GM19455 (cell line): ENCODE results near the gene RNF141.

Source experiments
- ATAC-seq: cut with Tn5 transposase; IDR thresholded peaks from one replicate; pipeline ENCODE4 v1.9.1; 2021; ENCODE audit not compliant: unreplicated experiment

Gene RNF141

DNA sequence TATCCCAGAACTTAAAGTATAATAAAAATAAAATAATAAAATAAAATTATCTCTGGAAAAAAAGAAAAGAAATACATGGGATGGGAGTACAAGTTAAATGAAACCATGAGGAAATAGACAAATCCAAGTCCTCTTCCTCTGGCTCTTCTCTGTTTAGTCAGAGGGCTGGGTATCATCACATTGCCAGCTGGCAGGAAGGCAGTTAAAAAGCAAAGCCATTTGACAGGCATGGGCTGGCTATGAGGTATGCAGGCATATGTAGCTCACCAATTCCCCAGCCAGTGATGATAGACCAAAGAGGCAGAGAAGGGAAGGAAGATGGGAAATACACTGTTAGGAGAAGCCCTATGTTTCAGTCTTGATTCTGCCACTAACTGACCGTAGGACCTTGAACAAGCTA lies 21.0 kb upstream of the RNF141 start:
- no peak for ATAC-seq

- no peak for ATAC-seq
Observed at GRCh38 chr11:10561043-10561818, 20.2 kb upstream of the RNF141 start.

DNA sequence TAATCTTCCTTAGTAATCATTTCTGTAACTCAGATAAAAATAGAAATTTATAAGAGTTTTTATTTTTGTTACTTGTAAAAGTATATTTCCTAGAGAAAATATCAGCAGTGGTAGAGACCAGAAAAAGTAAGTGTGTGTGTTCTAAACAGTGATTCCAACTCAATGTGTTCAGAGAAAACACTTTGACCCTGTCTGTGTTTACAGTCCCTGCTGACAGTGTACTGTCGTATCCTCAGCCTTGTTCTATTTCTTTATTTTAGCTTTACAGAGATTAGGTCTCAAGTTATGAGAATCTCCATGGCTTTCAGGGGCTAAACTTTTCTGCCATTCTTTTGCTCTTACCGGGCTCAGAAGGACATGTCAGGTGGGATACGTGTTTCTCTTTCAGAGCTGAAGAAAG lies 17.3 kb upstream of the RNF141 start:
- no peak for ATAC-seq

DNA sequence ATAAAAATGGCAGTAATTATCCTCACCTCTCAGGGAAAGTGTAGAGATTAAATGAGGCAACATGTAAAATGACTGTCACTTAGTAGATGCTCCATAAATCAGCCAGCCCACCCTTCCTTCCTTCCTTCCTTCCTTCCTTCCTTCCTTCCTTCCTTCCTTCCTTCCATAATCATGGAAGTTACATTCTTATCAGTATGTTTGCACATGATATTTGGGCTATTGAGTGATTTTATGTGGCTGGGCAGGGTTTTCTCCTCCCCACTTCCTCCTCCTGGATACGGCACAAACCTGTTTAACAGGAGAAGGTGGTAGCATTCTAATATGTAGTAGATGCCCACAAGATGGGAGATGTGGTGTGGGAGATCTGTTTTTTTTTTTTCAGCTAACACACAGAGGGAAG lies 15.6 kb upstream of the RNF141 start:
- no peak for ATAC-seq

DNA sequence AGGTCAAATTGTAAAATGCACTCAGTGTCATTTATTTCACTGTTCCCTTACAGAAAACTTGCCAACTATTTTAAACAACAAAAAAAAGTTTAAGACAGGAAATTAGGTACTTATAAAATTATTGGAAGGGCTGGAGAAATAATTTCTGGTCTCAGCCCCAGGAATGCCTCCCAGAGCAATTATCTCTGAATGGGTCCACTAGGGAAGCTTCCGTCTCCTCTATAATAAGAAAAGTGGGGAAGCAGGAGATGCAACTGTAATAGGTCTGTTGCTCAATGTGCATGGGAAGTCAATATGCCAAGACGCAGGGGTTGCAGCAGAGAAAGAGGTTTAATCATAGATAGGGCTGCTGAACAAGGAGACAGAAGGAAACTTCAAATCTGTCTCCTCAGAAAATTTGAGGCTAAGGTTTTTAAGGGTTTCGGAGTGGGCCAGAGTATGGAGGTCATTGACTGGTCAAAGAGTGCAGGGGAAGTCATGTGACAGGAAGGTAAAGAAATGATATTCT lies 10.9 kb upstream of the RNF141 start:
- no peak for ATAC-seq

DNA sequence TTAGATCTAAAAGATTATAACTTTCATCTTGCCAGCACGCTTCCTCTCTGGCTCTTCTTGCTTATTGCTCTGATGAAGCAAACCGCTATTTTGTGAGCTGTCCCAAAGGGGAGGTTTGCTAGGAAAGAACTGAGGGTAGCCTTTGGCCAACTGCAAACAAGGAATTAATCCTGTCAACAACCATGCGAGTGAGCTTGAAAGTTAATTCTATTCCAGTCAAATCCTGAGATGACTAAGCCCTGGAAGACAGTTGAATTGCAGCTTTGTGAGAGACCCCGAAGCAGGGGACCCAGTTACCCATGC lies 10.3 kb upstream of the RNF141 start:
- no peak for ATAC-seq

DNA sequence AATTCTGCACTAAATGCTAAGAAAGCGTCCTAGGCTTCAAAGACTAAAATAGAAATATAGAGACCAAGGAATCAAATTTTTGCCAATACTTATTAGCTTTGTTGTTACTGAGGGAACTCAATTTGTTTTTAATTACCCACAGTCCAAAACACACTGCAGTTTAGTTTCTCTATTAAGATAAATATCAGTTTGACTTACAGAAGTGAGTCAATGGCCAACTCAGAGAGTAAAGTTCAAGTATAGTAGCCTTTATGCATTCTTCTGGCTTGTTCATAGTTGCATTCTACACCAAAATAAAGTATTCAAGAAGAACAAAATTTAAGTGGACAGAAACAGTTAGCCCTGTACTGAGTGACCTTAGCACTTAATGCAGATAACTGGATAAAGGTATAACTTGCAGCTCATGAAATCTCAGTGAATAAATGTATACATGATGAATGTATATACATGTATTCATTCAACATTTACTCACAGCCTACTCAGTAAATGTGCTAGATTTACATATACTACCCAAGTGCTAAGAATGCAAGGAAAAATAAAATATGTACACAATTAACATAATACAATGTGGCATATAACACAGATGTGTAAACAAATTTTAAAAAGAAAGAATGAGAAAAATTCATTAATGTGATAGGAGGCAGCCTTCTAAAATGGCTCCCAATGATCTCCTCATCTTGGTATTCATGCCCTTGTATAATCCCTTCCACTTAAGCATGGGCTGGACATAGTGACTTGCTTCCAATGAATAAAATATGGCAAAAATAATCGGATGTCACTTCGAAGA lies 9.7 kb upstream of the RNF141 start:
- ATAC-seq, result no peak

GRCh38 chr11:10544491-10545465 lies 3.8 kb upstream of the RNF141 start:
- no peak for ATAC-seq

DNA sequence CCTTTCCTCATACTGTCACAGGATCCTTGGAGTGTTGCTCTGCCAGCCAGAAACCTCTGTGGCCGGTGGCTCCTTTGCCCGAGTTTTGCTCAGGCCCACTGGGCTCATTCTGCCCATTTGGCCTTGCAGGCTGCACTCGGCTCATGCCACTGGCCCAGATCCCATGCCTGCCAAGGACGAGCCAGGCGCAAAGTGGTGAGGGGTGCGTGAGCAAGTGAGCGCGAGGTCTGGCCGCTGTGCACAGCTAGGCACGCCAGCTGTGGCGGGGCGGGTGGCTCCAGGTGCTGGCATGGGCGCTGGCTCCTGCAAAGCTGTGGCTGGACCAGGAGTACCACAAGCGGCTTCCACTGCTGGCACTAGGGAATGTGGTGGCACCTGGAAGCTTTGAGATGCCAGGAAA lies 2.8 kb upstream of the RNF141 start:
- no peak for ATAC-seq

GRCh38 chr11:10542776-10543175 lies 1.8 kb upstream of the RNF141 start:
- ATAC-seq, result no peak

DNA sequence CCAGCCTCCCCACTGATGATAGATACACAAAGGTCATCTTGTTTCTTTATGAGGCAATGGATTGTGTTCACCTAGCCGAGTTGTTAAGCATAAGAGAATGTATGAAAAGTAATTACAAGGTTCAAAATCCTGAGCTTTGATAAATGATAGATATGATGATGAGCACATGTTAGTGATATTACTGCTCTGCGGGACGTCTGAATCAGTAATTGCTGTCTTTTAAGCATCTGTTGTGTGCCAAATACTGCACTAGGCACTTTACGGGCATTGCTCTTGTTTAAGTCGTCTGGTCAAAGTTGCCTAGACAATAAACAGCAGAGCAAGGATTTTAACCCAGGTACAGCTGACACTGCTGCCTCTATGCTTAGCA lies 559 bp upstream of the RNF141 start:
- ATAC-seq, result no peak

GRCh38 chr11:10540546-10540914 lies 457 bp downstream of the RNF141 start:
- peak; percentile 35 for ATAC-seq

- ATAC-seq, result no peak
Observed at GRCh38 chr11:10539339-10539738, 1.6 kb downstream of the RNF141 start.

GRCh38 chr11:10538924-10539323 lies 2.1 kb downstream of the RNF141 start:
- ATAC-seq, result no peak

- no peak for ATAC-seq
Observed at GRCh38 chr11:10537600-10537999, 3.4 kb downstream of the RNF141 start.

DNA sequence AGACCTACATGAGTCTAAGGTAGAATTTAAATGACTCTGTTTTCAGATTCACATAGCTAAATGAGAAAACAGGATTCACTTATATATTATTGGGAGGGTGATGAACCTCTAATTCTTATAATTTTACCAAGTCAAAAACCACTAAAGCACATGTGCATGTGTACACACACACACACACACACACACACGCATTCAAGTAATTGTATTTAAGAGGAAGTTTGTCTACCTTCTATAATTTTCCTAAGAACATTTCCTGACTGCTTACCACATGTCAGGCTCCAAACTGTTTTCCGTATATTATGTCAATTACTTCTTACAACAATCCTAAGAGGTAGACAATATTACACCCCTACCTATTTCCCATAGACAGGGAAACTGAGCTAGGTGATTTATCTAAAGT lies 6.7 kb downstream of the RNF141 start:
- no peak for ATAC-seq

- no peak for ATAC-seq
Observed at GRCh38 chr11:10533323-10533722, 7.7 kb downstream of the RNF141 start.

DNA sequence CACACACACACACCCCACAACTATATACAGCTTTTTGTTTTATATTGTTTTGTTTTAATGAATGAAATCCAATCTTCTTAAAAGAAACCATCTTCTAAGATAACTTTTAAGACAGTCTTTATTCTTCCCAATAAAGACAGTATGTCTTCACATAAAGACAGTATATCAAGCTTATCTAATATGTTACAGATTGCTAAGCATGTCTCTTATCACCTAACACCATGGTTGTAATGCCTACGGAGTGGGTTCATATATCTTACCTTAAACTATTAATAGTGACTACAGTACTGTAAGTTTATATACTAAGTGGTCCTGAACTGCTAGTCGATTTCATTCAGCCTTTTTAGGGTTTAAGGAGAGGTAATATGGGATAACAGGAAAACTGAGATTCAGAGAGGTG lies 8.5 kb downstream of the RNF141 start:
- no peak for ATAC-seq

GRCh38 chr11:10529279-10529678 lies 11.7 kb downstream of the RNF141 start:
- no peak for ATAC-seq

DNA sequence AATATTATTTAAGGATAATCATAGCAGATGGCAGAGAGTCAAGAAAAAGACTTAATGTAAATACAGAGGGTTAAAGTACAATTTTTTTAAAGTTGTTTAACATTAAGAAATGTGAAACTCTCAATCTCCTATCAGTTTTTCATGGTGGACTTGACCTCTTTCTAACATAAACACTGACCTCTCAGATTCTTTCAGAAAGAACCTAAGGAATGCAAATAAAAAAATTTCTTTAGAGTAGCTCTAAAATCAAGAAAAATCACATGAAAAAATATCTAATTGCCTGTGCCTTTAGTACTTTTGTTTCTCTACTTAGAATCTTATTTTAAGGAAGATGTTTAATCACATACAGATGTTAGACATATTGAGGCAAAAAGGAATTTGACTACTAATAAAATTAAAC lies 12.9 kb downstream of the RNF141 start:
- ATAC-seq, result no peak
